Gastroesophageal sphincter (tissue), 3 donors: ENCODE results near the gene TFF1.

ENCODE experiments used
- POLR2AphosphoS5 ChIP-seq: sonication (generic); formaldehyde crosslinking; IDR thresholded peaks from one replicate; pipeline ENCODE4 v1.6.1; 2017; ENCODE audit warnings: antibody characterized with exemption
- TF ChIP-seq, protein P1 (sequence below), 4 experiments: fragments of 200-600 bp in 2 of 4; fragments of 450-650 bp in 2 of 4; sonication (generic) in 1 of 4; IDR thresholded peaks; one replicate each; pipeline ENCODE4 v1.5.1; 2017 to 2019; ENCODE audit warnings: antibody characterized with exemption in 4 of 4, mild to moderate bottlenecking in 2 of 4, moderate library complexity in 2 of 4

- TF ChIP-seq, protein P1, sequence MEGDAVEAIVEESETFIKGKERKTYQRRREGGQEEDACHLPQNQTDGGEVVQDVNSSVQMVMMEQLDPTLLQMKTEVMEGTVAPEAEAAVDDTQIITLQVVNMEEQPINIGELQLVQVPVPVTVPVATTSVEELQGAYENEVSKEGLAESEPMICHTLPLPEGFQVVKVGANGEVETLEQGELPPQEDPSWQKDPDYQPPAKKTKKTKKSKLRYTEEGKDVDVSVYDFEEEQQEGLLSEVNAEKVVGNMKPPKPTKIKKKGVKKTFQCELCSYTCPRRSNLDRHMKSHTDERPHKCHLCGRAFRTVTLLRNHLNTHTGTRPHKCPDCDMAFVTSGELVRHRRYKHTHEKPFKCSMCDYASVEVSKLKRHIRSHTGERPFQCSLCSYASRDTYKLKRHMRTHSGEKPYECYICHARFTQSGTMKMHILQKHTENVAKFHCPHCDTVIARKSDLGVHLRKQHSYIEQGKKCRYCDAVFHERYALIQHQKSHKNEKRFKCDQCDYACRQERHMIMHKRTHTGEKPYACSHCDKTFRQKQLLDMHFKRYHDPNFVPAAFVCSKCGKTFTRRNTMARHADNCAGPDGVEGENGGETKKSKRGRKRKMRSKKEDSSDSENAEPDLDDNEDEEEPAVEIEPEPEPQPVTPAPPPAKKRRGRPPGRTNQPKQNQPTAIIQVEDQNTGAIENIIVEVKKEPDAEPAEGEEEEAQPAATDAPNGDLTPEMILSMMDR (IDR thresholded peaks at IDR 0.05) = no peak
- TF ChIP-seq POLR2AphosphoS5 = no peak
Measured at GRCh38 chr21:42407476-42407875, 41.1 kb upstream of the TFF1 start.
